Measurements from ENCODE around the gene LRRC8E.

DNA sequence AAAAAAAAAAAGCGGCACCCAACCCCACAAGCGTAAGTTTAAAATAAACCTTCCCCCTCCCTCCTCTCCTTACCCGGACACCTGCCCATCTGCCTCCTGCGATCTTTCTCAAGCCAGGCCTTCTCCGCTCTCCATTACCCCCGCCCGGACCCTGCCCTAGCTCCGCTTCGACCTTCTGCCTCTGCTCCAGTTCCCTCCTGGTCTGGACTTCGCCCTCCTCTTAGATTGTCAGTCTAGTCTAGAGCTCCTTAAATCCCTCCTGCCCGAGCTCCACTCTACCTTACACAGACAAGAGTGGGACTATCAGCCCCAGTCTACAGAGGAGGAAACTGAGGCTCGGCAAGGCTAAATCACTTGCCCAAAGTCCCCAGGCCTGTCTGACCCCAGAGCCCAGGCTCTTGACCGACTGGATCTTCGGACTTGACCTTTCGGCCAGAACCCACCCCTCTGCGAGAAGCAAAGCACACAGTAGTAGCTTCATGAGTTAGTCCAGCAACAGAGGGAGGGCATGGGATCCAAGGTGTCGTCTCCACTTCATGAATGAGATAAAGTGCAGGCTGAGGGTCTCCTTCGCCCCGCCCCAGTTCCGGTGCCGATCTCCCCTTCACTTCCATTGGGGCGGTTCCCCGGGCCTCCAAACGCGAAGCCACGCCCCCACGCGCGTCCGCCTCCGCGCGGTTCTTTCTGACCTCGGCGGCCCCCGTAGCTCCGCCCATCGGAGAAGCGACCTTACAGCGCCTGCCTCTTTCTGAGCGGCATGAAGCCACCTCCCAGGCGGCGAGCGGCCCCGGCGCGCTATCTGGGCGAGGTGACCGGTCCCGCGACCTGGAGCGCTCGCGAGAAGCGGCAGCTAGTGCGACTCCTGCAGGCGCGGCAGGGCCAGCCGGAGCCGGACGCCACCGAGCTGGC is 31.6 kb downstream of the LRRC8E start, which contains the start of gene SNAPC2:
- TF ChIP-seq GATA3 (IDR thresholded peaks at IDR 0.05; ENCODE audit: low read depth, low read length), result no peak
- TF ChIP-seq GATA2 (IDR thresholded peaks at IDR 0.05; ENCODE audit: low read depth, low read length), result no peak
